Neural crest cell (in vitro differentiated cells): ENCODE data around the gene ELMO1. TPM values are rescaled to one million over a fixed set of nuclear protein-coding genes. Genes with fewer than 3 reads are reported as not detected.

ENCODE experiments used
- DNase-seq: peaks from one replicate; pipeline ENCODE4 v3.0.0; 2021; ENCODE audit warnings: low read depth, mixed read lengths, low spot score
- H3K27ac Mint-ChIP-seq: one replicate; pipeline ENCODE4 v1.8.0; 2021; ENCODE audit warnings: mild to moderate bottlenecking, mixed read lengths; ENCODE audit not compliant: unreplicated experiment
- H3K27me3 Mint-ChIP-seq: 2 replicates; pipeline ENCODE4 v1.8.0; 2021; ENCODE audit warnings: low read depth, mild to moderate bottlenecking, mixed read lengths
- H3K36me3 Mint-ChIP-seq: 2 replicates; pipeline ENCODE4 v1.8.0; 2021; ENCODE audit warnings: low read depth, mild to moderate bottlenecking, mixed read lengths
- H3K4me1 Mint-ChIP-seq: 2 replicates; pipeline ENCODE4 v1.8.0; 2021; ENCODE audit warnings: mixed read lengths
- H3K4me3 Mint-ChIP-seq: one replicate; pipeline ENCODE4 v1.8.0; 2021; ENCODE audit warnings: mild to moderate bottlenecking, mixed read lengths
- H3K9me3 Mint-ChIP-seq: 2 replicates; pipeline ENCODE4 v1.8.0; 2021; ENCODE audit warnings: mixed read lengths
- total RNA-seq: library from RNA; stranded (reverse); gene quantifications from 2 replicates; pipeline ENCODE4 v1.2.1, GENCODE V29; 2021
- TF ChIP-seq, protein P1 (sequence below): fragments of 200-600 bp; sonication (generic); conservative IDR thresholded peaks from 2 replicates; pipeline ENCODE4 v1.5.0; 2021; ENCODE audit warnings: antibody characterized with exemption, mild to moderate bottlenecking

The ELMO1 gene
- total RNA-seq, 1 donor from 2014 or later, result 7.4 TPM

DNA sequence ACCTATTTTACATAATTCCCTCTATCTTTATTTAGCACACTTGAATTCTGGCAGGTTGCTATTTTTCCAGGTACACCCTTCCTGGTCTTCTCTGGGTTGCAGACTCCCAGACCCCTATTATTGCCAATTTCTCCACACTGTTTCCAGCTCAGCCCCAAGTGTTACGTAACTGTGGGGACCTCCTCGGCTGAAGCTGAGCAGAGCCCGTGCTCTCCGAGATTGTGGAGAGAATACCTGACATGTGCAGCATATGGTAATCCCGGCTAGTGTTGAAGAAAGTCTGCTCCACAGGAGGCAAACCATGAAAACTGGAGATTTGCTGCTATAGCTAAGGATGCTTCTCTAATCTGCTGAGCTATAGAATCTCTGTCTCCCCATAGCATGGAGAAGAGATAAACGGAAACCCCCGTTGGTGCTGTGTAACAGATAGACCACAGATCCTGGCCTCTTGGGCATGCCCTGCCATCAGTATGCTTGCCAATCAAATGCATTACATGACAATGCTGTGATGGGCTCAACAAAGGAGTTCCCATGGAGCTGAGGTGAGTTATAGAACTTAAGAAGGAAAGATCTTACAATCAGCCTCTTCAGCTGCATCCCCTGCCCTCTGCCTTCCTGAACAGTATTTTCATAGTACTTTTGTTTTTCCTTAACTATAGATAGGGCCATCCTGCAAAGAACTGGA is 579.8 kb downstream of the ELMO1 start:
- TF ChIP-seq, protein P1, sequence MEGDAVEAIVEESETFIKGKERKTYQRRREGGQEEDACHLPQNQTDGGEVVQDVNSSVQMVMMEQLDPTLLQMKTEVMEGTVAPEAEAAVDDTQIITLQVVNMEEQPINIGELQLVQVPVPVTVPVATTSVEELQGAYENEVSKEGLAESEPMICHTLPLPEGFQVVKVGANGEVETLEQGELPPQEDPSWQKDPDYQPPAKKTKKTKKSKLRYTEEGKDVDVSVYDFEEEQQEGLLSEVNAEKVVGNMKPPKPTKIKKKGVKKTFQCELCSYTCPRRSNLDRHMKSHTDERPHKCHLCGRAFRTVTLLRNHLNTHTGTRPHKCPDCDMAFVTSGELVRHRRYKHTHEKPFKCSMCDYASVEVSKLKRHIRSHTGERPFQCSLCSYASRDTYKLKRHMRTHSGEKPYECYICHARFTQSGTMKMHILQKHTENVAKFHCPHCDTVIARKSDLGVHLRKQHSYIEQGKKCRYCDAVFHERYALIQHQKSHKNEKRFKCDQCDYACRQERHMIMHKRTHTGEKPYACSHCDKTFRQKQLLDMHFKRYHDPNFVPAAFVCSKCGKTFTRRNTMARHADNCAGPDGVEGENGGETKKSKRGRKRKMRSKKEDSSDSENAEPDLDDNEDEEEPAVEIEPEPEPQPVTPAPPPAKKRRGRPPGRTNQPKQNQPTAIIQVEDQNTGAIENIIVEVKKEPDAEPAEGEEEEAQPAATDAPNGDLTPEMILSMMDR, result no peak
- Mint-ChIP-seq H3K9me3 (peaks cover 4% of the 10 kb centered on the region), H3K4me3 (no peak overlapping the region), H3K27ac (no peak overlapping the region), H3K27me3 (no peaks in the 10 kb centered on the region), H3K4me1 (peaks cover 20% of the 10 kb centered on the region), H3K36me3 (peaks cover 3% of the 10 kb centered on the region)
- DNase-seq, result no peak

DNA sequence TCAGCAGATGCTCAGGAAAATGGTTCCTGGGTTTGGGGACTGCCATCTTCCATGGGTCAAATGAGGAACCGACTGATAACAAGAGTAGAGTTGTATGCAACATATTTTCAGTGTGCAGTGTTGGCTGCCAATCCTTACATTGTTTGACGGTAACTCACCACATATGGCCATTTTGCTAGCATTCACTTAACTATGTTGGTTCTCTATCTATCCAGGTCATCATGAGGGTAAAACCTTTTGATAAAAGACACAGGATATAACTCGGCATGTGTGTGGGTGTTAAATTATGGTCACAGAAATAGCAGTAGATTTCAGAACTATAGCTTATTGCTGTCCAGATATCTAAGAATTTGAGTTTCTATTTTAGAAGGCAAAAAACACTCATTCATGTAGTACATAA is 583.6 kb downstream of the ELMO1 start:
- H3K4me1 Mint-ChIP-seq, result peaks cover 22% of the 10 kb centered on the region
- no peaks in the 10 kb centered on the region for H3K27me3 Mint-ChIP-seq
- H3K4me3 Mint-ChIP-seq, result no peak overlapping the region
- TF ChIP-seq, protein P1, result no peak
- DNase-seq, result no peak
- peaks cover under 1% of the 10 kb centered on the region for H3K9me3 Mint-ChIP-seq
- peaks cover under 1% of the 10 kb centered on the region for H3K36me3 Mint-ChIP-seq
- H3K27ac Mint-ChIP-seq, result no peak overlapping the region

DNA sequence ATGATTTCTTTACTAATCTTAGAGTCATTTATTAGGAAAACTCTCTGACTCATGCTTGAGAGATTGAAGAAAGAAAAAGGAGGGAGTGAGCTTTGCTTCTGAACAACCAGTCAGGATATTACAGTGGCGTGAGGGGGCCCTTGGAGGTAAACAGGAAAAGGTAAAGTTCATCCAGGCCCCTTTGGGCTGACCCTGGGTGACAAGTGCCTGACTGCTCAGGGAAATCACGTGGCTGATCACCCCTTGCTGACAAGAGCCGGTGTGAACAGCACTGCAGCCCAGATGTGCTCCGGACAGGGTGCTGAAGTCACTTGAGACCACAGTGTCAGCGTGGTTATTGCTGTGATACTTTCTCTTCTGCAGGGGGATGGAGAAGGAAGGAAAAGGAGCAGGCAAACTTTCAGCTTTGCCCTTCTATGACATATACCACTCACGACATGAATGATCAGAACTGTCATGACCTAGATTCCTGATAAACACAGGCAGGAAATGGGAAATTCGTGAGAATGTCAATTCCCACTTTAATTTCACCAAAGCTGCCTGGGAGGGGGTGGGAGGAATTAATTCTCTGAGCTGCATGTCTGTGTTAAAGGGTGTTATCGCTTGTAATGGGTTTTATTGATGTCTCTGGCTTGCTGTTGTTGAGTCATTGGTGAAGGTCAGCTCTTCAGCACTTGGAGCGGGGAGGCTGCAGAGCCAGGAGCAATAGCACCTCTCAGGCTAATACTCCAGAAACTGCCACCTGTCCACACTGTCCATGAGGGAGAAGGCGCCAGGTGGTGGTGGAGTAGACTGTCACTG is 584.6 kb downstream of the ELMO1 start:
- H3K27ac Mint-ChIP-seq, result peak overlapping the region; percentile 64
- peaks cover 4% of the 10 kb centered on the region for H3K36me3 Mint-ChIP-seq

DNA sequence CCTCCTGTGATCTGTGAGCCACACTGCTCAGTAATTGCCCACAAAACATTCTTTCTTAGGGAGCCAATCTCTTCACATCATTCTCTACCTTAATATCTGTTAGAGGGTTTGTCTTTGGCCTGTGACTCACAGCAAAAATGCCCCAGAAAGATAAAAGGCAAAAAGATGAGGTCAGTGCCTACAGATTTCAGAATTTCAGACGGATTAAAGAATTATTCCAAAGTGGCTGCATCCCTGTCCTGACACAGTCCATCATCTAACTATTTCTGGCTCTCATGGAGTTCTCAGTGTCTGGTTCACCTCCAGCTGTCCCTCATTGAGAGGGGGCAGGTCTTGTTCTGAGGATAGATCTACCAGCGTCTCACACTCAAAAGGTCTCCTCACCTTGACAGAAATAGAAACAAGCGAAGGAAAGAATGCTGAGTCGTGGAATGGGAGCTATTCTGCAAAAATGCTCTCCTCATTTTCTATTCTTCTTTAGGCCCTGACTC is 585.8 kb downstream of the ELMO1 start:
- H3K9me3 Mint-ChIP-seq, result peaks cover 6% of the 10 kb centered on the region
- DNase-seq, result no peak
- H3K27me3 Mint-ChIP-seq, result no peaks in the 10 kb centered on the region
- H3K4me3 Mint-ChIP-seq, result no peak overlapping the region
- H3K4me1 Mint-ChIP-seq, result peaks cover 19% of the 10 kb centered on the region
- H3K36me3 Mint-ChIP-seq, result peaks cover 4% of the 10 kb centered on the region
- H3K27ac Mint-ChIP-seq, result no peak overlapping the region
- TF ChIP-seq, protein P1, result no peak

More for the DNA sequence above, 584.6 kb downstream of the ELMO1 start:
- no peak for DNase-seq
- H3K27me3 Mint-ChIP-seq, result no peaks in the 10 kb centered on the region
- peaks cover 19% of the 10 kb centered on the region for H3K4me1 Mint-ChIP-seq
- peaks cover 6% of the 10 kb centered on the region for H3K9me3 Mint-ChIP-seq
- H3K4me3 Mint-ChIP-seq, result no peak overlapping the region
- TF ChIP-seq, protein P1, result no peak

DNA sequence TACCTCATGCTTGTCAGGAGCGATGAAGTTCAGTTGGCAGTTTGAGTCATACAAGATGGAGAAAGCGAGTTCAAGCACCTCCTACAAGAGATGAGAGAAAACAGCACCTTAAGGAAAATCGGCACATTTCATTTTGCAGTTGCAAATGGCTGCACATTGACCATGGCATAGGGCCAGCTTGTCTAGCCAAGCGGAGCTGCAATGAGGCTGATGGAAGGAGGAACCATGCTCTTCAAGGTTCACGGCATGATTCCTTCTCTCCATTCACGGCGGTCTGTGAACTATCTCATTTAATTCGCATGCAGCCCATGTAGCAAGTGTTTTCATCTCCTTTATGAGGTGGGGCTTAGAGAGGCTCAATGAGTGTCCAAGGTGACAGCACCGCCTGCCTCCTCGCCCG is 587.0 kb downstream of the ELMO1 start:
- Mint-ChIP-seq H3K36me3 (peaks cover 4% of the 10 kb centered on the region), H3K4me3 (no peak overlapping the region), H3K27ac (no peak overlapping the region), H3K9me3 (peaks cover 6% of the 10 kb centered on the region), H3K27me3 (no peaks in the 10 kb centered on the region), H3K4me1 (peaks cover 19% of the 10 kb centered on the region)
- DNase-seq, result no peak
- TF ChIP-seq, protein P1, result no peak
